CD4-positive, alpha-beta T cell treated with Interferon alpha-2 for 1 hour (primary cell): ENCODE results near the gene CHCHD10.

ENCODE experiments used
- DNase-seq, 2 donors: peaks; one replicate each; pipeline ENCODE4 v3.0.0-alpha.2; 2020 to 2022

CHCHD10 gene

DNA sequence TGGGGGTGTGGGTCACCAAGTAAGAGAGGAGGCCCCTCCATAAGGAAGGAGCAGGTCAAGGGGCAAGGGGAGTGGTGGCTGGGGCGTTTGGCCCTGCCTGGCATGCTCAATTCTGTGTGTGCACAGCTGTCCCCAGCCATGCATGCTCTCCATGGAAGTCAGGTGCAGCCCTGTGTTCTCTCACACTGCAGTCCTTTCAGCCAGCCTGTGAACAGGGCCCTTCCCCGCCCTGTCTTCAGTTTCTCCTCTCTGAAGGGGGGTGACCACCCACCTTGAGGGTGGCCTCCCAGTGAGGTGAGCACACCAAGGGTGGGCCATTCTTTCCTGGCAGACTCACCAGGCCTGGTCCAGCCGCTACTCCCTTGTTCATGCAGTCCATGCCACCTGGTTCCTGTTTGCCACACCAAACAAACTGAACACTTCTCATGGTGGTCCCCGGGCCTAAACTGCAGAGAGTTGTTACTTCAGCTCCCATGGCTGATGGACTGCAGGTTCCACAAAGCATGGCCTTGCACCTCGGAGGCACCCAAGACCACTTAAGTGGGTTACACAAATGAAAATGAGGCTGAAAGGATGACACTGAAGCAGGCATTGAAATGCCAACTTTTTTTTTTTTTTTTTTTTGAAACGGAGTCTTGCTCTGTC is 1.7 kb upstream of the CHCHD10 start:
- DNase-seq = no peak

DNA sequence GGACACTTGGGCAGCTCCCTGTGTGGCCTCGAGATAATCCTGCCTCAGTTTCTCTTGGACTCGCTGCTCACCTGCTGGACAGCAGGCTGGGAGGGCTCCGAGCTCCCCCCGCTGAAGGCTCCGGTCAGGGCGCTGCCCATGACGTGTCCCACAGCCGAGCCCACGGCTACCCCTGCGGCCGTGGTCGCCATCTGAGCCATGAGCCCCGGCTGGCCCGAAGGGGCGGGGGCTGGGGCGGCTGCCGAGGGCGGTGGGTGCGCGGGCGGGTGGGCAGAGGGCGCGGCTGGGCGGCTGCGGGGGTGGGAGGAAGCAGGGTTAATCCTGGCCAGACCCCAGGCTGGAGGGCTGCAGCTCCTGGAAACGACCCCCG is 484 bp downstream of the CHCHD10 start:
- DNase-seq = no peak

DNA sequence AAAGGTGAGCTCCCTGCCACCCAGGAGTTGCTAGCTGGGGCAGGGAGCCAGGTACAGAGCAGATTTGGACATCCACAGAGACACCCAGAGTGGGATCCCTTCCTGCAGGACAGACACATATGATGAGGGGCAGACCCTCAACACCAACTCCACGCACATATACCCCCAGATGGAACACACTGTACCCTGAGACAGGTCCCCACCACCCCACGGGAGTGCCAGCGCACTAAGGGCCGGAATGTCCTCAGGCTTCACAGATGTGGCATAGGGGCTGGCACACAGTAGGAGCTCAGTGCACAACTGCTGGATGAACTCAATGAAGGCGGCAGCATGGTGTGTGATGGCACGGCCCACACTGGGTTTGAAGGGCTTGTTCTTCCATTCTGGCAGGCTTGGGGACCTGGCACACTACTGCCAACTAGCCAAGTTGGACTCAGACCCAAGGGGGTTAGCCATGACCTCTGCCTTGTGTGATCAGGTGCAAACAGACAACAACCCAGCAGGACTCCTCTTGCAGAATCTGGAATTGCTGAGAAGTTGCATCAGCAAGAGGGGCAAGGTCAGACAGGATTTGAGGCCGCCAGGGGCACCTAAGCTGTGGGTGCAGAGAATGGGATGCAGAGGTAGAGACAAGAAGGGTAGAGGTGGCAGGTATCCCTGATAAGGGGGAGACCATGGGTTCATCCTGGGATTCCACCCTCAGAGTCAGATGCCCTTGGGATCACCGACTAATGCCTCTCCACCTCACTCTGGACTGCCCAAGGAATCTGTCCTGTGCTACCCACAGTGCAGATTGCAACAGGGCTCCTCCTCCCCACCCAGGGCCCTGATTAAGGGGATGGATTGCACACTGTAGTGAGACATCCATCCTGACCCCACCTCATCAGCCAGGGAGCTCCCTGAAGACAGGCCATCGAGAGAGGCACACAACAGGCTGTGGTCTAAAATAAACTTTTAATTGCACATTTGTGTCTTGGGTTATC is 2.6 kb downstream of the CHCHD10 start:
- DNase-seq = no peak

DNA sequence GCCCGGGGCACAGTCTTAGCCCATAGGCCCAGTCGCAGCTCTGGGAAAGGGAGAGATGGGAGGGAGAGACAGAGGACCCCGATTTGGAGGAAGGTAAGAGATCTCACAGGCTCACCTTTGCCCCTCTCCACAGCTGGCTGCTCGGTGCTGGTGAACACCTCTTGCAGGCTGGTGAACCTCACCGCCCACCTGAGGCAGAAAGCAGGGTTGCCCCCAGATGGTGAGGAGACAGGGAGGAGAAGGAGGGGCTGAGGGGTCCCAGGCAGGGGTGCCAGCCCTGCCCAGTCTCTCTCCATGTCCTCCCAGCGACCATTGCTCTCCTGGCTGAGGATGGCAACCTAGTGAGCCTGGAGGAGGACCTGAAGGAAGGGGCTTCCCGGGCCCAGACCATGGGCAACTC is 3.8 kb downstream of the CHCHD10 start:
- no peak for DNase-seq

DNA sequence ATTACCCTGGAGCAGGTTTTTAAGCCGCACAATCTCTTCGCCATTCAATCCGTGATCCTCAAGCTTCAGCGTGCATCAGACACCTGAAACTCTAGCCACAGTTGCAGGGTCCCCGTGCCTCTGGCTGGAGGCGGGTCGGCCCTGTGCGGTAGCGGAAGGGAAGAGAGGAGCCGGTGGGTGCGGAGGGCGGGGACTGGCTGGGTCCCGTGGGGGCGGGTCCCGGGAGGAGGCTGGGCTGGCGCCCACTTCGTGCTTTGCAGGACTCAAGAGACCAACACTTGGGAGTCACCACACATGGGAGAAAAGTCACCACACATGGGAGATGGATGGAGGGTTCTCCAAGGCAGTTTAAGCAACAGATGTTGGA is 4.2 kb downstream of the CHCHD10 start:
- DNase-seq = peak in 1 of 2 donors; percentile 44

DNA sequence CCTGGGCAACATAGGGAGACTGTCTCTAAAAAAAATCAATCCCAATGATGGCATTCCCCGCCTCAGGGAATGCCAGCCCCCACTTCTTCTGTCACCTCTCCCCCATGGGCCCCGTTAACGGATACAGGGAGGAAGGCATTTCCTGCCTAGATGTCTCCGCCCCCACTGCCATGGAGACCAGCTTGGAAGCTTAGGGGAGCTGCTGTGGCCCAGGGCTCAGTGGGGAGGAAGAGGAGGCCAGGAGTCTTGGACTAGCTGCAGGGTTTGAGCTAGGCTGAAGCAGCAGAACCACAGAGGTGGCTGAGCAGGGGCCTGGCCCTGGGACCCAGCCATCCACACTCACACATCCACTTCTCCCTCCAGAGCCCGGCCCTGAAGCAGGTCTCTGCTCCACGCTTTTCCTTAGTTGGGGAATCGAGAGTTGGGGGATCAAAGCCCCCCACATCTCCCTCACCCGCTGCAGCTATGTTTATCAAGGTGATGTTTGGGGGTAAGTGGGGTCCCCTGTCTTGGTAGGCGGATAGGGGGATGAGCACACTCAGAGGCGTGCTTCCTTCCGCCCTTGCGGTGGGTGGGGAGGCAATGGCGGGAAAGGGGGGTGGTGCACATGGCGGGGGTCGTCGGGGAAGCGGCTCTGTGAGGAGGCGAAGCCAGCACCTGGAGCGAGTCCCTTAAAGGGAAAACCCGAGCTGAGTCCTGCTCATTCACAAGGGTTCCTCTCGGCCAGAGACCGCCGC is 4.8 kb downstream of the CHCHD10 start, which contains the start of gene C22orf15:
TSS of gene C22orf15 (plus strand) at position 149 of the 737 bp plus-strand sequence. CDS start at position 466, 317 bp downstream.
- peak in 1 of 2 donors; percentile 18 for DNase-seq

DNA sequence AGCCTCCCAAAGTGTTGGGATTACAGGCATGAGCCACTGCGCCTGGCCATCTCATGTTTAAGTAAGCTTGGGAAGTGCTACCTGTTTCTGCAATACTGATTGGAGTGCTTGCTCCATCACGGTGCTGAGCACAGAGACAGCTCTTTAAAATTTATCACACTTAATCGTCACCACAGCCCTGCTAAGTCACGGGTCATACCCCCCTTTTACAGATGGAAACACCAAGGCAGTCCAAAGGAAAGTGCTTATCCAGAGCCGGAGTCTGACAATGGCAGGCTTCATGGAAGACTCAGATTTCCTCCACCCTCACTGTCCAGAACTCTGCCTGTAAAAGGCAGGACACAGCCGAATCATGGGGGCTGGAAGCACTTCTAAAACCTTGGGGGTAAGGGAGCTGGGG is 7.7 kb downstream of the CHCHD10 start:
- no peak for DNase-seq

DNA sequence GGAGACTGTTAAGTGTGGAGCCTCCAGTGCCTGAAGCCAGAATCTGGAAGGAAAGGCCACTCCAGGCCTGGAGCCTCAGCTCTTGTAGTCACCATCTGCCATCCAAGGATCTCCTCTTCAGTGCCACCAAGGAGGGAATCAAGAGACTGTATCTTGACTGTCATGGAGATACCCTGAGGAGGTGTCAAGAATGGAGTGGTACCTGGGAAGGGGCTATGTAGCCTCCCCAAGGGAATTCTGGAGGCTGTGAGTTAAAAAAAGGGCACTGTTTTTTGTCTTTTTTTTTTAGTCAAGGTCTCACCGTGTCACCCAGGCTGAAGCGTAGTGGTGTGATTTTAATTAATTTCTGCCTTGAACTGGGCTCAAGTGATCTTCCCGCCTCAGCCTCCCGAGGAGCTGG is 8.2 kb downstream of the CHCHD10 start:
- no peak for DNase-seq

DNA sequence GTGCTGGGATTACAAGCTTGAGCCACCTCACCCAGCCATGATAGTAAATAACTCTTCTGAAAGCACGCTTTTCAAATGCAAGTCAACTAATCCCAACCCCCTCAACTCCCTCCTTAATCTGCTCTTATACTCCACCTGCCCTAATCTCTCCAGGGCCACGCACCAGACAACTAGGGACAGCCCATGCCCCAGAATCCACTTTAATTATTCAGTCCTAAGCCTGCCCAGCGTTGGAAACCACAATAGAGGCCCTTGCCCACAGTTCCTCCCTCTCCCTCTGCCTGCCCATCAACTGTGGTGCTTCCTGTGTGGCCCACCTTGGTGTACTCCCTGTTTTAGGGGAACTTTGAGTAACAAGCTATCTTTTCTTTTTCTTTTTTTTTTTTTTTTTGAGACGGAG is 10.9 kb downstream of the CHCHD10 start:
- no peak for DNase-seq

DNA sequence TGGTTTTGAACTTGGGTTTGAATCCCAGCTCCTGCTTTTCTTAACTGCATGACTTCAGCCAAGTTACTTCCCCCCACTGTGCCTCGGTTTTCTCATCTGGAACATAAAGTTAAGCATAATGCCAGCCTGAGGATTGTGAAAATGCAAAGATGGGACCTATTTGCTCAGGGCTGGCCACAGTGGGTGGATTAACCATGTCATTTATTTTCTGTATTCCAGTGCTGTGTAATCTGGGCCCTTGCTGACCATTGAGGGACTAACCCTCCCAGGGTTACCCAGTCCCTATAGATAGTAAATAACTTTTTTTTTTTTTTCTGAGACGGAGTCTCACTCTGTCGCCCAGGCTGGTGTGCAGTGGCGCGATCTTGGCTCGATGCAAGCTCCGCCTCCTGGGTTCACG is 12.1 kb downstream of the CHCHD10 start:
- no peak for DNase-seq

DNA sequence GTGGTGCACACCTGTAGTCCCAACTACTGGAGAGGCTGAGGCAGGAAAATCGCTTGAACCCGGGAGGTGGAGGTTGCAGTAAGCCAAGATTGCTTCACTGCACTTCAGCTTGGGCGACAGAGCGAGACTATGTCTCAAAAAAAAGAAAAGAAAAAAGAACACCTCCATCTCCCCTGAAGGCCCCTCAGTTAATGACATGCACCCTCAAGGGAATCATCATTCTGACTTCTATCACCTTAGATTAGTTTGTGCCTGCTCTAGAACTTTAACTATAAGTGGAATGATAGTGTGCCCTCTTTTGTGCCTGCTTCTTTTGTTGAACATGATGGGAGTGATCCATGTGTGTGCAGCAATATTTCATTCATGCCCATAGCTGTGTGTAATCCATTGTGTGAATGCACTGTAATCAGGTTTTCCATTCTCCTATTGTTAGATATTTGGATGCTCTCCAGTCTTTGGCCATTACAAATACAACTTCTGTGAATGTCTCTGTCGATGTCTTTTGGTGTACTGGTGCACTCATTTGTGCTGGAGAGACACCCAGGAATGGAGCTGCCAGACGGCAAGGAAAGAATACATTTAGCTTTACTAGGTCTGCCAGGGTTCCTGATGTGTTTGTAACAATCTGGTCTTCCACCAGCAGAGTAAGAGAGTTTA is 12.7 kb downstream of the CHCHD10 start:
- DNase-seq = no peak

DNA sequence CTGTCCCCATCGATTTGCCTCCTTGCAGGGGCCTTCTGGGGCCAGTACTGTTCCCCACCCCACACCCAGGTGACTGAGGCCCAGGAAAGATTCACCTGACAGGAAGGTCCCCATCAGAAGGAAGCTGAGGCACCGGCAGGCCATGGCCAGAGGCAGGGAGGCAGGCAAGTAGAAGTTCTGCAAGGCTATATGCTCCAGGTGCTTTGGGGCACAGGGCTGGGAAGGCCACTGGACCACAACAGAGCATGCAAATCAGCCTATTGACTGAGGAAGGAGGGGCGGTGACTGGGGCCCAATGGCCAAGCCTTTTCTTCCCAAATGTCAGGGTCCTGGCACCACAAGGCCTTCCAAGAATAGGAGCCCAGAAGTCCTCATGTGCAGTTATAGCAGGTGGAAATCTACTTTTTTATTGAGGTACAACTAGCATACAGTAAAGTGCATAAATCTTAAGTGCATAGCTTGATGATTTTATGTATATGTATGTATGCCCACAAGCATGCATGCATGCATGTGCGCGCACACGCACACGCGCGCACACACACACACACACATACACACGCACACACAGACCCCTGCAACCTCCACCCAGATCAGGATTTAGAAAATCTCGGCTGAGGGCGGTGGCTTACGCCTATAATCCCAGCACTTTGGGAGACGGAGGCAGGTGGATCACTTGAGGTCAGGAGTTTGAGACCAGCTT is 13.4 kb downstream of the CHCHD10 start, which contains the start of gene VPREB3:
TSS of gene VPREB3 (minus strand) at position 206 of the 700 bp plus-strand sequence. CDS start at position 144, 62 bp downstream.
- DNase-seq = no peak

DNA sequence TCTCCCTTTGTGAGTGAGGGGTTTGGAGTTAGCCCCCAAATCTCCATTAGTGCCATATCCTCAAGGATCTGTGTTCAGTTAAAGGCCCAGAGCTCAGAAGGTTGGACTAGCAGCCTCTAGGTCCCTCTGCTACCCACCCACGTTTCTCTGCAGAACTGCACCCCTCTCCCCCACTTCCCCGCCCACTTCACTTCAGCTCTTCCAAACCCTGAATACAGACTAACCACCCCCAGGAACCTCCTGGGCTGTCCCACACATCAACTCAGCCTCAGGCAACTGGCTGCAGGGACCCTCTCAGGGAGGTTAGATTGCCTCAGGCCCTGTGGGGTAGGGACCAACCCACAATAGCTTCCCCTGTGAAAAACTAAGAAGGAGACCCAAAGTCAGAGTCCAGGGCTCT is 14.4 kb downstream of the CHCHD10 start:
- no peak for DNase-seq

DNA sequence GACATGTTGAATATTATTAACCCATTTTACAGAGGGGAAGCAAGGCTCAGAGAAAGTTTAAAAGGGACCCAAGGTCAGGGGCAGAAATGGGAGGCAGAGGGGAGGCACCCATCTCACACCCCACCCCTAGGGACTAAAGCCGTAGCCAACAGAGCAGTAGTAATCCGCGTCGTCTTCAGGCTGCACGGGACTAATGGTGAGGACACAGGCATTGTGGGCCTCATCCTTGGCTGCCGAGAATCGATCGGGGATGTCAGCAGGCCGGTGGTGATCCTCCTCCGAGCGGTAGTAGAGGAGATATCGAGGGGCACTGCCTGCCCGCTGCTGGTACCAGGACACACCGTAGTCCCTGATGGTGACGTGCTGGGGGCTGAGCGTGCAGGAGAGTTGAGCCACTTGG is 15.0 kb downstream of the CHCHD10 start:
- DNase-seq = no peak

DNA sequence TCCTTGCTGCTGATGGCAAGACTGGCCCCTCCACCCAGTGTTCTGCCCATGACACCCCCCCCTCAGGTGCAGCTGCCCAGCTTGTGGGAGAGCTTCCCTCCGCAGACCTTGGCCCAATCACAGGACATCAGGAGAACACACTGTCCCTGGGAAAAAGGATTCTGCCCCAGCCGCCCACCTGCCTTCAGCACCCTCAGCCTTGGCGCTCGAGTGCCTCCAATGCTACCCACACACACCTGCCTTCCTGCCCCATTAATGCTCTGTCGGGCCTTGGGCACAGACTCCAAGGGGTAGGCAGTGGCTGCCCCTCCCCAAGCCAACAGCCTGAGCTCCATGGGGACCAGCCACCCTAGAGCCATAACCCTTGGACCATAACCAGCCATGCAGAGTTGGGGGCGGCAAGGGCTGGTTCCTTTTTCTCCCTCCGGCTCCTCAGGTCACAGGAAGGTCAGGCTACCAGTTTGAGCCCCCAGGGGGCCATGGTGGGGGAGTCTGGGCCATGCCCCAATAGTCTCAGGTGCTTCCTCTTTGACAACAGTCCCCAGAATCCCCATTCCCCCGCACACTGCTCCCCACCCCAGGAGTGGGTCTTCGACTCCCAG is 15.6 kb downstream of the CHCHD10 start:
- DNase-seq = peak in 1 of 2 donors; percentile 74

DNA sequence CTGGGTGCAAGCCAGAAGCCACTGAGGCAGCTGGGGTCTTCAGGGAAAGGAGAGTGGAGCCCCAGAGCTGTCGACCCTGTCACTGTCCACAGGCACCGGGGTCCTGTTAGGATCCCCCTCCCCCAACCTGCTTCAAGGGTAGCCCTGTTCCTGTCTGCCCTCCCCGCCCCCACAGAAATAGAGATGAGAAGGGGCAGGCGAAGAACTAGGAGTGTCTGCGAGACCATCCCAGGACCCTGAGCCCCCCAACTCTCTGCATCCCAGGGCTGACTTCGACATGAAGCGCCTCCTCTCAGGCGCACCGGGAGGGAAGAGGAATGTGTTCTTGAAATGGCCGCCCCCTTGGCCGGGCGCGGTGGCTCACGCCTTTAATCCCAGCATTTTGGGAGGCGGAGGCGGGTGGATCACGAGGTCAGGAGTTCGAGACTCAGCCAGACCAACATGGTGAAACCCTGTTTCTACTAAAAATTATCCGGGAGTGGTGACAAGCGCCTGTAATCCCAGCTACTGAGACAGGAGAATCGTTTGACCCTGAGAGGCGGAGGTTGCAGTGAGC is 16.3 kb downstream of the CHCHD10 start:
- no peak for DNase-seq

DNA sequence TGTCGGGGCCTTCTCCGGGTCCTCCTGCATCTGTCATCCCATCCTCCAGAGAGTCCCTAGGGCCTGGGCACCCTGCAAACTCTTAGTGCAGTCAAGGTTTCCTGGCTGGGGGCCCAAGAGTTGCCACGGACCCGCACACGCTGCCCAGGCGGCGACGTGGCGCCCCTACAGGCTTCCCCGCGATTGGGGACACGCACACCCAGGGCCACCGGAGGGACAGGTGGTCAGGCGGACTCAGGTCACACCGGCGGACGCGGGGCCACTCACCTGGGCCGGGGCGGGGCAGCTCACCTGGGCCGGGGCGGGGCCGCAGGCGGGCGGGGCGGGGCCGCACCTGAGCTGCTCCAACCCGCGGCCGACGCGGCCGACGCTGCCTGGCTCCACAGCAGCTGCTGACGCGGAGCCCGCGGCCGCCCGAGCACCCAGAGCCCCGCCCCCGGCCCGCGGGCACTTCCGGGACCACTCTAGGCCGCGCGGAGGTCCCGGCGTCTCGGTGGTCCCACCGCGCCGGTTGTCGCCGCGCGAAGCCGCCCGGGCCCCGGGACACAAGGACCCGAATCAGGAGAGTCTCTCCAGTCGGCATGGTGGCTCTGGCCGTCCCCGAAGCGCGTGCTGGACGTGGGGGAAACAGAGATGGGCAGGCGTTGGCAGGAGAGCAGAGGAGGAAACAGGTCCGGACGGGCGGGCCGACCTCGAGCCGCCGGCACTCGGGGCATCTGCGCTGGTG is 16.9 kb downstream of the CHCHD10 start, which contains the start of gene ZNF70:
TSS of gene ZNF70 (minus strand) at position 399 of the 727 bp plus-strand sequence. CDS start 5,972 bp downstream, outside the sequence.
- peak; percentile 87 to 90 for DNase-seq

DNA sequence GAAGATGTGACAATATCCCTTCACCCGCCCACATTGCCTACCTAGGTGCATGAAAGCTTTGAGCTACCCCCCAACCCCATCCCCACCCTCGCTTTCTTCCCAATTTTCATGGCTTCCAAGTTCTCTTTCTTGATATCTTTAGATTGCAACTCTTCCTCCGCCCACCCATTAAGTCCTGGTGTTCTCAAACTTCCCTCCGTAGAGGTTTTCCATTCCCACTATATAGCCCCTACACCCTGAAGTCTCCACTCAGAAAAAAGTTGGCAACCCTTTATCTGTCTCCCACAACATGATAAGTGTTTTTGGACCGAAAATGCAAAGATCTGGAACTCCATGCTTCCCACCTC is 17.4 kb downstream of the CHCHD10 start:
- DNase-seq = no peak

DNA sequence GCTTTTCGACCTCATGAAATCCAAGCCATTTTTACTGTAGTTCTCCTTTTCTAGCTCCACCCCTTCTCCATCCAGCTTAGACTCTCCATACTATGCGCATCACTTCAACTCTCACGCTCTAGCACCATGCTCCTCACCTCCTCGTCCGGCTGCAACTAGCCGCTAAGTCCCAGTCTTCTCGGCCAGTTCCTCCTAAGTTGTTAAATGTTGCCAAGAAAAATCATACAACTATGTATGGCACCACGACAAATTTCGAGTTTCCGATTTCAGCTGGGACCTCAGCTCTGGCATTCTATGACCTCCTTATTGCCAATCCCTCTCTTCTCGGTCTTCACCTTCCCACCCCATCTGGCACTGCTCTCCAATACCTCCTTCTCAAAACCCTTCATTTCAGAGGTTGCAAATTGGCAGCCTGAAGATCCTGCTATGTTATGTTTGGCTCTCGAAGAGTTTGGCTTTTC is 17.9 kb downstream of the CHCHD10 start:
- no peak for DNase-seq

DNA sequence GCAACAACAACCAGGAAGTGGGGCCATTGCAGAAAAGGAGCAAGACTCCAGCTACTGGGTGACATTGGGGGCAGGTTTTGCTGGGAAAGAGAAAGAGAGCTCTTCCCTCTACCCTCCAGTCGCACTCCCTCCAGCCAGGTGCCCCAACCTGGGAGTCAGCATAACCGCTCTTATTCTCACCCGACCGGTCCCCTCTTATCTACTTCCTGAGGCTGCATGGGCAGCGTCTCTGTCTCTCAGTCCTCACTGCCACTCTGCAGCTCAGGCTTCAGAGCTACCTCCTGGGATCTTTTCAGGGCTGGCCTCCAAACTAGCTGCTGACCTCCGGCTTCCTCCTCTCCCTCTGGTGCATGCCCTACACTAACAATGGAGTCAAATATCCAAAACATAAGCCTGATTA is 22.0 kb downstream of the CHCHD10 start:
- no peak for DNase-seq
